Body of pancreas (tissue), 4 donors: ENCODE measurements around the gene CCDC146. TPM values are rescaled to one million over a fixed set of nuclear protein-coding genes. Genes with fewer than 3 reads are reported as not detected.

Experiments used
- ATAC-seq: fragments of 150-250 bp; one replicate; pipeline ENCODE4 v1.9.1; 2016
- DNase-seq, 4 donors: peaks; one replicate each; pipeline ENCODE4 v3.0.0-alpha.2; 2019
- H3K27ac ChIP-seq, 4 donors: fragments of 200-600 bp; sonication (generic); 1 replicate in 3 of 4; 2 replicates in 1 of 4; pipeline versions ENCODE4 v1.5.1 to v1.6.1; 2016 to 2019; ENCODE audit warnings: mild to moderate bottlenecking in 1 of 4, mixed read lengths in 1 of 4, moderate library complexity in 1 of 4
- H3K27me3 ChIP-seq, 2 donors: fragments of 200-600 bp; sonication (generic); one replicate each; pipeline ENCODE4 v1.6.0; 2016; ENCODE audit warnings: mild to moderate bottlenecking in 1 of 2
- H3K36me3 ChIP-seq, 2 donors: fragments of 200-600 bp; sonication (generic); replicated peaks in 1 of 2; 2 replicates each; pipeline ENCODE4 v1.5.1; 2016; ENCODE audit warnings: low read depth in 2 of 2; ENCODE audit not compliant: insufficient read depth in 1 of 2
- H3K4me1 ChIP-seq: fragments of 200-600 bp; sonication (generic); one replicate; pipeline ENCODE4 v1.6.0; 2016
- H3K4me3 ChIP-seq, 2 donors: fragments of 200-600 bp; sonication (generic); 1 replicate in 1 of 2; 2 replicates in 1 of 2; pipeline ENCODE4 v1.5.1; 2016 to 2019
- H3K9me3 ChIP-seq, 3 donors: fragments of 200-600 bp; sonication (generic); 1 replicate in 2 of 3; 2 replicates in 1 of 3; pipeline ENCODE4 v1.5.1; 2016
- CTCF ChIP-seq, 7 experiments: fragments of 450-650 bp in 4 of 7; fragments of 200-600 bp in 3 of 7; sonication (generic) in 3 of 7; IDR thresholded peaks; one replicate each; pipeline ENCODE4 v1.5.1; 2016 to 2019; ENCODE audit warnings: antibody characterized with exemption in 7 of 7
- POLR2A ChIP-seq, 3 donors: fragments of 450-650 bp; IDR thresholded peaks; one replicate each; pipeline ENCODE4 v1.6.1; 2016; ENCODE audit warnings: antibody characterized with exemption in 3 of 3, mild to moderate bottlenecking in 2 of 3
- WGBS, 2 donors: methylation state at CpG; one replicate each; pipeline ENCODE4 v1.1.5; 2017; 5-methylcytosine and 5-hydroxymethylcytosine counted together
- intact Hi-C: fragments of 100-400 bp; cut with DNase I; formaldehyde crosslinking; loops from one replicate; pipeline ENCODE4 v1.15.1; 2023
- total RNA-seq, 2 donors: library from RNA; depleted of rRNA; stranded (reverse); fragments of >200 nt; gene quantifications; one replicate each; pipeline ENCODE4 v1.1.0, GENCODE V29; 2016

CCDC146 gene
- total RNA-seq, 2 donors from 2014 or later: 3.3 to 7.5 TPM

- no peaks in the 10 kb centered on the region for H3K27me3 ChIP-seq
- peaks cover 6% of the 10 kb centered on the region for H3K4me1 ChIP-seq
- TF ChIP-seq CTCF (IDR thresholded peaks at IDR 0.05): no peak
- TF ChIP-seq POLR2A (IDR thresholded peaks at IDR 0.05): peak in 1 of 3 donors; percentile 70
- ATAC-seq: peak; percentile 65
- no peaks in the 10 kb centered on the region for H3K36me3 ChIP-seq
- intact Hi-C loops: no loop called here
- WGBS, 2 donors: 9 to 15% methylated on average over 15 of the region's 15 CpGs
- H3K9me3 ChIP-seq: no peaks in the 10 kb centered on the region
- H3K4me3 ChIP-seq: no peak within 1 kb of the TSS
- H3K27ac ChIP-seq: peak within 1 kb of the TSS in 2 of 4 donors; percentile 17 to 24
- DNase-seq: peak; percentile 20 to 63 (median 42)
These were observed 76.9 kb downstream of the CCDC146 start, which contains the start of gene FGL2 for GRCh38 chr7:77199013-77199966. FGL2 (minus strand) TSS chr7:77199819; CDS start chr7:77199793, 26 bp downstream.

GRCh38 chr7:77200542-77200941 lies 78.1 kb downstream of the CCDC146 start:
- Histone ChIP-seq H3K4me3 (no peak overlapping the region), H3K27ac (no peak overlapping the region), H3K4me1 (peaks cover 6% of the 10 kb centered on the region), H3K27me3 (no peaks in the 10 kb centered on the region), H3K36me3 (no peaks in the 10 kb centered on the region), H3K9me3 (no peaks in the 10 kb centered on the region)
- ATAC-seq (no peak), DNase-seq (no peak)
- 88 to 89% methylated on average over 2 of the region's 2 CpGs for WGBS, 2 donors
- TF ChIP-seq POLR2A (IDR thresholded peaks at IDR 0.05): no peak
- TF ChIP-seq CTCF (IDR thresholded peaks at IDR 0.05): no peak
- intact Hi-C loops: no loop called here

GRCh38 chr7:77202481-77202976 lies 80.1 kb downstream of the CCDC146 start:
- ATAC-seq: no peak

GRCh38 chr7:77205706-77206105 lies 83.3 kb downstream of the CCDC146 start:
- no peaks in the 10 kb centered on the region for H3K4me1 ChIP-seq
- DNase-seq: no peak
- no peaks in the 10 kb centered on the region for H3K36me3 ChIP-seq
- ATAC-seq: no peak
- no peak overlapping the region for H3K4me3 ChIP-seq
- peaks cover 0 to 9% (median 0%) of the 10 kb centered on the region in 3 donors for H3K9me3 ChIP-seq
- 95 to 96% methylated on average over 3 of the region's 3 CpGs for WGBS, 2 donors
- intact Hi-C loops: no loop called here
- no peaks in the 10 kb centered on the region for H3K27me3 ChIP-seq
- H3K27ac ChIP-seq: no peak overlapping the region
- TF ChIP-seq POLR2A (IDR thresholded peaks at IDR 0.05): no peak
- TF ChIP-seq CTCF (IDR thresholded peaks at IDR 0.05): no peak

More at GRCh38 chr7:77202481-77202976, 80.1 kb downstream of the CCDC146 start:
- Histone ChIP-seq H3K27ac (no peak overlapping the region), H3K4me1 (peaks cover 6% of the 10 kb centered on the region), H3K9me3 (no peaks in the 10 kb centered on the region), H3K27me3 (no peaks in the 10 kb centered on the region), H3K36me3 (no peaks in the 10 kb centered on the region), H3K4me3 (no peak overlapping the region)
- WGBS, 2 donors: 85% methylated on average over 4 of the region's 4 CpGs
- no peak for DNase-seq
- TF ChIP-seq POLR2A (IDR thresholded peaks at IDR 0.05): no peak
- no peak for TF ChIP-seq CTCF (IDR thresholded peaks at IDR 0.05)
- intact Hi-C loops: no loop called here
